HEK293 (cell line): Measurements from ENCODE around the gene ARHGEF26.

ENCODE experiments used
- CTCF ChIA-PET: fragments of 350-600 bp; formaldehyde crosslinking; extraction: SDS; loops from one replicate; lab custom pipeline; 2021; ENCODE audit warnings: antibody characterized with exemption; lab: Yijun Ruan, JAX
- POLR2A ChIA-PET: fragments of 300-600 bp; formaldehyde crosslinking; extraction: SDS; loops from one replicate; lab custom pipeline; 2020; ENCODE audit warnings: antibody characterized with exemption, inconsistent platforms; lab: Yijun Ruan, JAX
- H3K27ac ChIP-seq: fragments of 200-500 bp; sonication (Bioruptor generic); 2 replicates; pipeline ENCODE4 v1.5.1; 2014; ENCODE audit warnings: low read depth, low read length, control low read depth, inconsistent platforms; ENCODE audit errors: extremely low read depth
- H3K36me3 ChIP-seq, 2 experiments: fragments of 200-500 bp in 1 of 2; sonication (Bioruptor generic) in 1 of 2; 1 replicate in 1 of 2; 2 replicates in 1 of 2; pipeline ENCODE4 v1.5.1; 2014 to 2017; ENCODE audit warnings: inconsistent platforms in 2 of 2, low read length in 2 of 2; ENCODE audit not compliant: control insufficient read depth in 2 of 2, insufficient read depth in 1 of 2
- H3K4me1 ChIP-seq: fragments of 200-500 bp; sonication (Bioruptor generic); 2 replicates; pipeline ENCODE4 v1.5.1; 2014; ENCODE audit warnings: mild to moderate bottlenecking, low read length, inconsistent platforms; ENCODE audit not compliant: control insufficient read depth, insufficient read depth
- H3K4me3 ChIP-seq: 2 replicates; pipeline ENCODE4 v1.5.1; 2011; ENCODE audit warnings: low read depth, mild to moderate bottlenecking, control low read depth, low read length, moderate library complexity
- H3K9me3 ChIP-seq: fragments of 200-500 bp; sonication (Bioruptor generic); 2 replicates; pipeline ENCODE4 v1.5.1; 2014; ENCODE audit warnings: low read depth, low read length, inconsistent platforms; ENCODE audit not compliant: control insufficient read depth, insufficient read depth
- GFI1B ChIP-seq: fragments of 450-650 bp; formaldehyde crosslinking; IDR thresholded peaks from 2 replicates; pipeline ENCODE4 v1.5.1; 2016; ENCODE audit warnings: missing biosample characterization, missing genetic modification characterization
- KLF8 ChIP-seq: fragments of 450-650 bp; formaldehyde crosslinking; IDR thresholded peaks from 2 replicates; pipeline ENCODE4 v1.5.1; 2016; ENCODE audit warnings: missing biosample characterization, missing genetic modification characterization
- MYNN ChIP-seq: fragments of 450-650 bp; formaldehyde crosslinking; IDR thresholded peaks from 2 replicates; pipeline ENCODE4 v1.5.1; 2016; ENCODE audit warnings: missing biosample characterization, missing genetic modification characterization, borderline replicate concordance
- MZF1 ChIP-seq: fragments of 450-650 bp; formaldehyde crosslinking; IDR thresholded peaks from 2 replicates; pipeline ENCODE4 v1.5.1; 2017; ENCODE audit warnings: missing biosample characterization, missing genetic modification characterization, borderline replicate concordance
- OSR2 ChIP-seq: fragments of 450-650 bp; formaldehyde crosslinking; IDR thresholded peaks from 2 replicates; pipeline ENCODE4 v1.5.1; 2016; ENCODE audit warnings: missing biosample characterization, missing genetic modification characterization
- PRDM1 ChIP-seq: fragments of 450-650 bp; formaldehyde crosslinking; IDR thresholded peaks from 2 replicates; pipeline ENCODE4; 2016; ENCODE audit warnings: missing biosample characterization, missing genetic modification characterization
- REST ChIP-seq: fragments of 450-650 bp; formaldehyde crosslinking; IDR thresholded peaks from 2 replicates; pipeline ENCODE4 v1.5.1; 2016; ENCODE audit warnings: missing biosample characterization, missing genetic modification characterization
- SALL2 ChIP-seq: fragments of 450-650 bp; formaldehyde crosslinking; IDR thresholded peaks from 2 replicates; pipeline ENCODE4 v1.5.0; 2017; ENCODE audit warnings: missing biosample characterization, mild to moderate bottlenecking, missing genetic modification characterization, borderline replicate concordance
- YY1 ChIP-seq: fragments of 450-650 bp; formaldehyde crosslinking; IDR thresholded peaks from 2 replicates; pipeline ENCODE4 v1.5.1; 2018; ENCODE audit warnings: missing biosample characterization, missing genetic modification characterization
- ZBTB17 ChIP-seq: fragments of 450-650 bp; formaldehyde crosslinking; IDR thresholded peaks from 2 replicates; pipeline ENCODE4 v1.5.1; 2016; ENCODE audit warnings: missing biosample characterization, missing genetic modification characterization
- ZBTB26 ChIP-seq: fragments of 450-650 bp; formaldehyde crosslinking; optimal IDR thresholded peaks from 2 replicates; pipeline ENCODE3; 2016; ENCODE audit warnings: missing biosample characterization, mild to moderate bottlenecking, missing genetic modification characterization
- ZBTB48 ChIP-seq: fragments of 450-650 bp; formaldehyde crosslinking; IDR thresholded peaks from 2 replicates; pipeline ENCODE4 v1.5.1; 2016; ENCODE audit warnings: missing biosample characterization, missing genetic modification characterization
- ZNF114 ChIP-seq: fragments of 450-650 bp; formaldehyde crosslinking; IDR thresholded peaks from 2 replicates; pipeline ENCODE4 v1.5.0; 2017; ENCODE audit warnings: missing biosample characterization, missing genetic modification characterization
- ZNF280C ChIP-seq: fragments of 450-650 bp; formaldehyde crosslinking; IDR thresholded peaks from 2 replicates; pipeline ENCODE4 v1.5.1; 2016; ENCODE audit warnings: missing biosample characterization, missing genetic modification characterization
- ZNF394 ChIP-seq: fragments of 450-650 bp; formaldehyde crosslinking; IDR thresholded peaks from 2 replicates; pipeline ENCODE4 v1.5.1; 2016; ENCODE audit warnings: missing biosample characterization, missing genetic modification characterization, mild to moderate bottlenecking, moderate library complexity, borderline replicate concordance
- ZNF549 ChIP-seq: fragments of 450-650 bp; IDR thresholded peaks from 2 replicates; pipeline ENCODE4 v1.5.1; 2018; ENCODE audit warnings: missing biosample characterization, missing genetic modification characterization, mild to moderate bottlenecking, inconsistent platforms, moderate library complexity
- ZNF555 ChIP-seq: fragments of 450-650 bp; formaldehyde crosslinking; conservative IDR thresholded peaks from 2 replicates; pipeline ENCODE4 v1.5.1; 2017; ENCODE audit warnings: missing biosample characterization, mild to moderate bottlenecking, missing genetic modification characterization, inconsistent platforms
- ZNF560 ChIP-seq: fragments of 450-650 bp; formaldehyde crosslinking; IDR thresholded peaks from 2 replicates; pipeline ENCODE4 v1.5.1; 2017; ENCODE audit warnings: missing biosample characterization, missing genetic modification characterization, borderline replicate concordance

Gene ARHGEF26

GRCh38 chr3:154223519-154223918 lies 102.3 kb downstream of the ARHGEF26 start:
- H3K9me3 ChIP-seq = no peaks in the 10 kb centered on the region
- H3K4me1 ChIP-seq = no peaks in the 10 kb centered on the region
- H3K27ac ChIP-seq = no peak overlapping the region
- H3K4me3 ChIP-seq = no peak overlapping the region
- TF ChIP-seq MZF1 (tag by site-specific recombination) = no peak
- no peak for TF ChIP-seq PRDM1 (tag by site-specific recombination)
- no peak for TF ChIP-seq YY1 (tag by site-specific recombination)
- TF ChIP-seq SALL2 (tag by site-specific recombination) = no peak
- no peak for TF ChIP-seq MYNN (tag by site-specific recombination)
- no peak for TF ChIP-seq KLF8 (tag by site-specific recombination)
- TF ChIP-seq ZNF555 (tag by site-specific recombination) = no peak
- TF ChIP-seq ZBTB48 (tag by site-specific recombination) = no peak
- TF ChIP-seq ZNF280C (tag by site-specific recombination) = no peak
- TF ChIP-seq ZBTB26 (tag by site-specific recombination) = no peak
- TF ChIP-seq OSR2 (tag by site-specific recombination) = no peak
- TF ChIP-seq GFI1B (tag by site-specific recombination) = no peak
- H3K36me3 ChIP-seq = peaks cover 0 to 20% of the 10 kb centered on the region in 2 experiments; a peak in 2 of 3 replicates
- POLR2A ChIA-PET = no interaction called here
- CTCF ChIA-PET = interaction anchor here (1.4 kb wide), 1 partner anchor 29 kb away, joined by 3 read pairs; no protein-coding TSS in a partner anchor

- Histone ChIP-seq H3K36me3 (peaks cover 0 to 18% of the 10 kb centered on the region in 2 experiments; a peak in 2 of 3 replicates), H3K9me3 (no peaks in the 10 kb centered on the region), H3K27ac (no peak overlapping the region), H3K4me3 (no peak overlapping the region), H3K4me1 (no peaks in the 10 kb centered on the region)
- CTCF ChIA-PET = no interaction called here
- POLR2A ChIA-PET = no interaction called here
- TF ChIP-seq ZNF114 (tag by site-specific recombination) (no peak), REST (tag by site-specific recombination) (no peak), ZNF394 (no peak), MZF1 (tag by site-specific recombination) (no peak), ZNF560 (no peak), ZBTB17 (no peak), ZNF549 (tag by site-specific recombination) (no peak)
- TF ChIP-seq, all 188 proteins: peak for 0
Measured at GRCh38 chr3:154224366-154224765, 103.2 kb downstream of the ARHGEF26 start.
